HG03175 (cell line): ENCODE data around the gene GSE1.

Source experiments
- ATAC-seq: cut with Tn5 transposase; IDR thresholded peaks from one replicate; pipeline ENCODE4 v1.9.1; 2021; ENCODE audit warnings: mild to moderate bottlenecking, moderate library complexity; ENCODE audit not compliant: unreplicated experiment

The GSE1 gene

DNA sequence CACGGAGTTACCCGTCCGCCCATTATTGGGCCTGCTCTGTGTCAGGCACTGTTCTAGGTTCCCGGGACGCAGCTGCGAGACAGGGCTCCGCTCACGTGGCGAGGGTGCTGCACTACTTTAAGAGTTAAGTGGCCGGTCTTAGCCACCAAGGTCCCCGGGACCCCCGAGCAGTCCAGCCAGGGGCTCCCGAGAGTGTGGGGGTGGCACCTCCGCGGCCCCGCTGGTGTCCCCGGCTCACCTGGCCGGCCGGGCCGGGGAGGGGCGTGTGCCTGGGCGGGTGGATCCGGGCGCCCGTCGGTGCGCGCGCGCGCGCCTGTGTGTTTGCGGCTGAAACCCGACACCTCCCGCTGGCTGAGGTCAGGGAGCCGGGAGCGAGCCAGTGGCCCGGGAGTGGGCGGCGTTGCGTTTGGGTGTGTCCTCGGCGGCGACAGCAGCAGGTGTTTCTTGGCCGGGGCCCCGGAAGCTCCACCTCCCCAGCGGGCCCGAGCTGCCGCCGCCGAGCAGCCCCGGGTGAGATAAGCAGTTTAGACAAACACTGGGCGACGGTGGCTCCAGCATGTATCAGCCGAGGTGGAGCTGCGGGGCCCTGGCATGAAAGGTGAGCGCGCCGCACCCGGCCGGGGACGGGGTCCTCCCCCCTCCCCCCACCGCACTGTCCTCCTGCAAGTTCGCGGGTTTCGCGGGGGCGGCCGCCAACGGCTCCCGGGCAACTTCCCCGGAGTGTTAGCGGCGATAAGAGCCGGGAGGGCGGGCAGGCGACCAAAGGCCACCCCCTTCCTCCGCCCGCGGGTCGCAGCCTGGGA lies at the start of gene GSE1:
Gene GSE1, plus strand, starts transcription at position 522 of the 803 bp plus-strand sequence. Its CDS starts 70 bp downstream, at position 592.
- peak; percentile 53 for ATAC-seq

DNA sequence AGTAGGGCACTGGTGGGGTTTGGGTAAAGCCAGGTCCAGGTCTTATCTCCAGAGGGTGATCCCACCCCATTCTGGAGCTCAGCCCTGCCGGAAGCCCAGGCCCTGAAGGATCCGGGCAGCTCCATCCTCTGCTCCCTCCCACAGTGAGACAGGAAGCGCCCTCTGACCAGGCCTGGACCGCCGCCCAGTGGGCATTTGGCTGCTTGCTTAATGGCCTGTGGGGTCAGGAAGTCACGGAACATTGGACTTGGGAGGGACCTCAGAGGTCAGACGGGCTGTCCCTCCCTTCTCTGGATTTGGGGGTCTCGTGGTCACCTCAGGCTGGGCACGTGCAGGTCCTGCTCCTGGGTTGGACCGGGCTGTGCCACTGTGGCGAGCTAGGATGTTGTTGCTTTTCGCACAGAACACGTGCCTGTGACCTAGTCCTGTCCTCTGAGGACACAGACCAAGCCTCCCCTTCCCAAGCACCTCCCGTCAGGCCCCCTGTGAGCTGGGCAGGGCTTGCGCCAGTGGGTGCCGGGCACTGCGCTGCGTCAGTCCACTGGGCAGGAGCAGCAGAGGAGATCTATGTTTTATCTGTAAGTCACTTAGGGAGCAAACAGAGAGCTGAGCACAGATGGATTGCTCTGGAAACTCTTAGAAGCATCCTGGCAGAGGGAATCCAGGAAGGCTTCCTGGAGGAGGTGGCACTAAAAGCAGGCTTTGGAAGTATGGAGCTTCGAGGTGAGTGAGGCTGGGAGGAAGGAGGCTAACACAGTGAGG lies 49.4 kb upstream of the GSE1 start:
- no peak for ATAC-seq

DNA sequence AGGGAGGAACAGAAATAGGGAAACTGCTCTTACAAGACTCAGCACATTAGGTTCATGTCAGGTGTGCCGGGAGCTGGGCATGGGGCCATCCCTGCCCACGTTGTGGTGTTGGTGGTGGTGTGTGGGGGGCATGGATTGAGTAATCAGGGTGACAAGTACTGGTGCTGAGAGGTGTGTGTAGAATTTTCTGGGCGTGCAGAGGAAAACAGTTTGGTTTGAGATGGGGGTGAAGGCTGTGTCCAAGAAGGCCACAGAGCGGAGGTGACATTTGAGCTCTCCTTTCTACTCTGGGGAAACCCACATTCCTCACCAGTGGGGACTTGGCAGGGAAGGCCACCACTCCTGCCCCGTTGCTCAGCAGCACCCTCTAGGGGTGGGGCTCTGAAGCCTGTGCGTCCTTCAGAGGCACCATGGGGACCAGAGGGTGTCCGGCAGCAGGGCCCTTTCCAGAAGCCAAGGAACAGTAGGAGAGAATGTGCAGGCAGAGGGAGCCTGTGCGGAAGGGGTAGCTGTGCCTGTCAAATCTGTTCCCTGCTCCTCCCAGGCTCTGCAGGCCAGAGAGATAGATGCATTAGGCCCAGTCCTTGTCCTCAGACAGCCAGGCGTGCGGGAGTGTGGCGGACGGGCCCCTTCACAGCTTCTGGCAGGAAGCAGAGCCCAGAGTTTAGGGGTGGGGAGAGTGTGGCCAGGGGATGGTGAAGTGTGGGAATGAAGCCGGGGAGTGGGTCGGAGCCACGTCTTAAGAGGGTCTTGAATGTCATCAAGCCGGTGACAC lies 48.7 kb upstream of the GSE1 start:
- no peak for ATAC-seq

- ATAC-seq = no peak
Measured at GRCh38 chr16:85565340-85565739, 47.8 kb upstream of the GSE1 start.

DNA sequence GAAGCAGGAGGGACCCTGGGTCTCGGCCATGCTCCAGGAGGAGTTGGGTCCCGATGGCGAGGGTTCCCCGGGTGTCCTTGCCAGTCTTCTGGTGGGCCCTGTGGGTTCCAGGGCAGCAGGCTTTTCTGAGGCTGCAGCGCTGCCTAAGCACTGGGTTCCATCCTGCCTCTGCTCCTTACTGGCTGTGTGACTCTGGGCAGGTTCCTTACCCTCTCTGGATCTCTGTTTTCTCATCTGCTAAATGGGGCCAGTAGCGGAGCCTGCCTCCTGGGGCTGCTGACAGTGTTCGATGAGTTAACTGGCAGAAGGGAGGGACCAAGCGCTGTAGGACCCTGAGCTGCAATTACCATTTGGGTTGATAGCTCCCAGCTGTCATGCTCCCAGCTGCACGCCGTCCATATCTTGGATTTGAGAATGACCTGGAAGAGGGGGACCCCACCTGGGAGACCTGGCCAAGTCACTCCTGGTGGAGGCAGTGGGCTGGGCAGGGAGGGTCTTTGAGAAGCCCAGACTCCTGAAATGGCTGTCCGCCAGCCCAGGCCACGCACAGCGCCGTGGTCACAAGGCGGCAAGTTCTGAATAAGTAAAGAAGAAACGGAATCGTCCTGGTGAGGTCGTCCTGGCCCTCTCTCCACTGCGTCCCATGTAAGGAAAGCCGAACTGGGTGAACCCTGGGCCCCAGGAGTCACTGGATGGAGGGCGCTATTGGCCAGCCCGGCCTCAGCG lies 47.2 kb upstream of the GSE1 start:
- no peak for ATAC-seq

DNA sequence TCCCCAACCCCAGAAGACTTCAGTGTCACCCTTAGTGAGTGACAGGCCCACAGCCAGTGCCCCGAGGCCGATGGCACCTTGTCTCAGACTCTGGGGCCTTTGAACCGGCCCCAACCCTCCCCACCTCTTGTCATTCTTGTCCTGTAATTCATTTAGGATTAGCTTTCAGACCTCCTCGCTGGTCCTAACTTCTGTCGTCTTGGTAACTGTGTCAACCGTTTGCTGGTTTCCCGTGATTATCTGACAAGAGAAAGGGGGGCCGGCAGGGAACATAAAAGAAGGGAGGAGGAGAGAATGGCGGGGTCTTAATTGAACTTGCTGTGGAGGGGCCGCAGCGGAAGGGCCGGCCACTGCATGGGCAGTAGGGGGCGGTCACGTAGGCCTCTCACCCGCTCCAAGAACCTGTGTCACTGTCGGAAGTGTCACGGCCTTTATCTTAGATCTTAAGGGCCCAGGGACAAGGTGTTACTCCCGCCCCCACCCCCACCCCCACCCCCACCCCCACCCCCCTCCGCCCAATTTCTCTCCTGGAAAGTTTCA lies 46.5 kb upstream of the GSE1 start:
- ATAC-seq = no peak

GRCh38 chr16:85567101-85567866 lies 45.8 kb upstream of the GSE1 start:
- ATAC-seq = no peak

GRCh38 chr16:85567935-85568334 lies 45.2 kb upstream of the GSE1 start:
- ATAC-seq = no peak

- ATAC-seq = no peak
Measured at GRCh38 chr16:85568519-85568918, 44.6 kb upstream of the GSE1 start.

- no peak for ATAC-seq
Measured at GRCh38 chr16:85569039-85569614, 44.0 kb upstream of the GSE1 start.

DNA sequence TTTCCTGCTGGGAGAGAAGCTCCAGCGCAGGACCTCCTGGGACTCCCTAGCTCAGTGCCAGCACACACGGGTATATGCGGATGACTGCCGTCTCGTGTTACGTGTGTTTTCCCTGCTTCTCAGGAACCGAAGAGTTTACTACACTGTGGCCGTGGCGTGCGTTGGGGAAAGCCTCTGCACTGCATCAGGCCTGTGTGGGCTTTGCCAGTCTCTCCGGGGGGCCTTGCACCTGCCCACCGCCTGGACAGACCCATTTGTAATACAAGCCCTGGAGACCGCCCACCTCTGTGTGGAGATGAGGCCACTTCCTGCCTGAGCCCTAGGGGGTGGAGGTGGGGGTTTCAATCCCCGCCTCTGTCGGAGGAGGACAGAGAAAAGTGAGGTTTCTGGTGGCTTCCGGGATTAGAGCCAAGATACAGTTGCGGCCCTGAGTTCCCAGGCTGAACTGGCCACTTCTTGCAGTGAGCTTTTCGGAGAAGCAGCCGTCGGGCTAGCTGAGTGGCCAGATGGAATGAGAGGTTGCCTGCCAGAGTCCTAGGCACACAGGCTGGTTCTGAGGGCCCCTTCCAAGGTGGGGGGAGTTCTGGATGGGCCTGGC lies 43.4 kb upstream of the GSE1 start:
- ATAC-seq = peak; percentile 61

- ATAC-seq = peak; percentile 20
Measured at GRCh38 chr16:85570213-85570734, 42.8 kb upstream of the GSE1 start.

DNA sequence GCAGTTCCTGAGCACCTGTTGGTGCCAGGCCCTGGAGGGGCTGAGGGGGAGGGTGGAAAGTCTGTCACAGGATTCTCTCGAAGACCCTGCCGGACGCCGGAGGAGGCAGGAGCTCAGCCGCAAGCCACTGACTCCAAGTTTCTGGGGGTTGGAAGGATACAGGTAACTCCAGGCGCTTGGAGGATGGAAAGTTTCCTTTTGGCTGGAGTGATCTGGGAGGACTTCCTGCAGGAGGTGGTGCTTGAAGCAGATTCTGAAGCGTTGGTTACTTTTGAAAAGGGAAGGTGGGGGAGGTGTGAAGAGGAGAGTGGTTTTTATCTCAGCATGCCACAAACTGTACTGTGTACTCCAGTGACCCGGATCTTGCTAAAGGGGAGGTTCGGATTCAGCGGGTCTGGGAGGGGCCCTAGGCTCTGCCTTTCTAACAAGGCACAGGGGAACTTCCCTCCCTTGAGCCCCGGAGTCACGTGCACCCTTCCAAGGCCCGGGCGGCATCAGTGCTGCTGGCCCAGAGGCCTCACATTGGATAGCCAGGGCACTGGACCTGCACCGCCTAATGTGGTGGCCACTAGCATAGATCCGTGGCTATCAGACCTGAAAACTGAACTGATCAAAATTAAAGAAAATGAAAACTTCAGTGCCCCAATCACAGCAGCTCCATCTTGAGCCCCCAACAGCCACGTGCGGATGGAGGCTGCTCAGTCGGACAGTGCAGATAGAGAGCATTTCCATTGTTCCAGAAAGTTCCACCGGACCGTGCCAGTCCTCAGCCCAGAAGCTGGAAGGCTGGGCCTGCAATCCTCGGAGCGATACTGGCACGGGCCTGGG lies 42.2 kb upstream of the GSE1 start:
- peak; percentile 56 for ATAC-seq

GRCh38 chr16:85571563-85571812 lies 41.6 kb upstream of the GSE1 start:
- ATAC-seq = no peak

DNA sequence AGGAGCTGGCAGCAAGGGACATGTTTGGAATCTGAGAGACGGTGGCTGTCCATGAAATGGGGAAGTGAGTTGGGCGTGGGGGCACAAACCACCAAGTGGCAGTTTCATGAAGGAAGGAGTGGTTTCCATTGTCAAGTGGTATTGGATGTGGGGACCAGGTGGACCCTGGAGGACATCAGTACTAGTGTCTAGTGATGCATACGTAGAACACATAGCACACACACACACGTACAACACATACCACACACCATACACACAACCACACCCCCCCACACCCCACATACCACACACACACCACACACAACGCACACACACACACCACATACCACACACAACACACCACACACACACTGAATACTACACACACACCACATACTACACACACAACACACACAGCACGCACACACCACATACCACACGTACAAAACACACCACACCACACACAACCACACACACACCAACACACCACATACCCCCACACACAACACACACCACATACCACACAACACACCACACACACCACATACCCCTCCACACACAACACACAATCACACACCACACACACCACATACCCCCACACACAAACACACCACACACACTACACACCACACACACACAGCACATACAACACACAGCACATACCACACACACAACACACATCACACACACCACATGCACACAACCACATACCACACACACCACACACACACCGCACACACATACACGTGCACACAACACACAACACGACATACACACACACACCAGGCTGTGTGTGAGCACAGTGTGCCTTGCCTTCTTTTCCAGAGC lies 41.1 kb upstream of the GSE1 start:
- ATAC-seq = no peak

DNA sequence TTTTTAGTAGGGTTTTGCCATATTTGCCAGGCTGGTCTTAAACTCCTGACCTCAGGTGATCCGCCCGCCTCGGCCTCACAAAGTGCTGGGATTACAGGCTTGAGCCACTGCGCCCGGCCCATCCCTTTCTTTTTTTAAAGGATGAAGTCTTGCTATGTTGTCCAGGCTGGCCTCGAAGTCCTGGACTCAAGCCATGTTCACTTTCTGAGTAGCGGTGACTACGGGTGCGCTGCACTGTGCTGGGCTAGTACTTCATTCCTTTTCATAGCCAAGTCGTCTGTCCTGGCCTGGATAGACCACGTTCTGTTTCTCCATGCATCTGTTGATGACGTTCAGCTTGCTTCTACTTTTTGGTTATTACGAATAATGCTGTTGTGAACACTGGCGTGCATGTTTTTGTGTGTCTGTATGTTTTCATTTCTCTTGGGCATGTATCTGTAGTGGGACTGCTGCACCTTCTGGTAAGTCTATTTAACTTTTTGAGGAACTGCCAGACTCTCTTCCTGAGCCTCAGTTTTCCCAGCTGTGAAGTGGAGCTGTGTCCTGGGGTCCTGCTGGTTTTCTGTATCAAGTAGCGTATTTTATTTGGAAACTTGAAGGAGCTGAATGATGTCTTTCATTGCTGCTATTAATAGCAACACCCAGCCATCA lies 40.0 kb upstream of the GSE1 start:
- no peak for ATAC-seq
